ENCODE data around the gene ATG4B. TPM values are rescaled to one million over a fixed set of nuclear protein-coding genes. Genes with fewer than 3 reads are reported as not detected.

ATG4B gene
- total and polyA plus RNA-seq, 9 of the 15 experiments (the other 6 are each of a cell fraction or from before 2014, with no cell fraction given): 5.9 to 58.8 (median 35.6) TPM

DNA sequence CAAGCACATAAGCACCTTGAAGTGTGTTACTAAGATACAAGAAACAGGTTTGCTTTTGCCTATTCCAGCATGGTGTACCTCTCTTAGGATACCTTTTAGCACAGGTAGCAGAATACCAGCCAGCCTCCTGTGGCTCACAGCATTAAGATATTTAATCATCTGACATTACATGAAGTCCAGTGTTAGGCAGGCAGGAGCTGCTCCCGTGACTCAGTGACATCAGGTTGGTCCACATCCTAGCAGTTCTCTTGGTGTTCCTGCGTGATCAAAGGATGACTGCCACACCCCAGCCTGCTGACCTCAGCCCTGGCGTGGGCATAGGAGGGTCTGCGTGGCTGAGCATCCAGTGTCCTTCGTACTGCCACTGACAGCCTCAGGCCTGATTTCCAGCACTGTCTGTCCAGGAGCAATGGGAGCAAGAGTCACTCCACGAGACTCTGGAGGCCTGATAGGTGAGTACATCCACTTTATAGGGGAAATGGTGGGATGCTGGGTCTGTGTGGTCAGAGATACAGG lies 52.8 kb downstream of the ATG4B start (continued):
- no peak for TF ChIP-seq HMG20B (CRISPR knock-in tag; IDR thresholded peaks at IDR 0.05)

DNA sequence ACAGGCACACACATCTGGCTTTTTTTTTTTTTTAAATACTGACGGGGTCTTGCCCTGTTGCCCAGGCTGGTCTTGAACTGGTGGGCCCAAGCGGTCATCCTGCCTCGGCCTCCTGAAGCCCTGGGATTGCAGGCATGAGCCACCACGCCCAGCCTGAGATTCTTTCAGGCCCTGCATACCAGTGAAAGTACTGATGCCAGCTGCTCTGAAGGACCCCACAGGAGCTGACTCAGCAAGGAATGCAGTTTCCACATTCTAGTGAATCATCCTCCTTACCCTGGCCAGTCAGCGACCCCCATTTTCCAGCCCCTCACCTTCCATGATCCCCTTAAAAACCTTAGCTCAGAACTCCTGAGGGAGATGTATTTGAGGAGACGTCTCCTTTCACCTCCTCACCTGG lies 55.0 kb downstream of the ATG4B start:
- TF ChIP-seq C11orf30 (IDR thresholded peaks at IDR 0.05; ENCODE audit: low read depth) (0 out of 2 replicates have a peak, but pooled peaks have one; percentile 7), DMBX1 (CRISPR knock-in tag; IDR thresholded peaks at IDR 0.05; ENCODE audit: borderline replicate concordance) (no peak), GABPA (tag; conservative IDR thresholded peaks at IDR 0.05; ENCODE audit: low read depth) (no peak), ZNF316 (IDR thresholded peaks at IDR 0.05) (0 out of 2 replicates have a peak, but pooled peaks have one; percentile 47)
- H3K27me3 ChIP-seq (ENCODE audit: control insufficient read depth in 2 of 2, insufficient read depth in 2 of 2, low read length in 2 of 2): no peaks in the 10 kb centered on the region

More for the DNA sequence above, 55.0 kb downstream of the ATG4B start:
- ATAC-seq (no peak), FAIRE-seq (no peak), DNase-seq (ENCODE audit: extremely low read depth in 1 of 4, low spot score in 3 of 4) (no peak)
- Histone ChIP-seq H3K4me2 (ENCODE audit: insufficient read depth, low read length) (no peak overlapping the region), H4K20me1 (replicated peaks; ENCODE audit: control insufficient read depth, insufficient read depth, low read length) (no peaks in the 10 kb centered on the region), H2AFZ (ENCODE audit: low read depth, low read length) (no peak overlapping the region), H3K9me1 (ENCODE audit: control insufficient read depth, insufficient read depth, low read length) (no peaks in the 10 kb centered on the region), H3K9me3 (replicated peaks; ENCODE audit: control insufficient read depth, insufficient read depth, low read depth, low read length) (no peaks in the 10 kb centered on the region), H3K4me3 (no peak overlapping the region), H3K79me2 (ENCODE audit: control insufficient read depth, insufficient read depth, low read length) (peaks cover 12% of the 10 kb centered on the region), H3K36me3 (ENCODE audit: control insufficient read depth, insufficient read depth, low read length) (peaks cover 26% of the 10 kb centered on the region; the same call in 2 of the 3 replicates), H3K27ac (ENCODE audit: extremely low read depth, low read depth, low read length) (no peak overlapping the region), H3K4me1 (replicated peaks in 1 of 2; ENCODE audit: control insufficient read depth in 2 of 2, insufficient read depth in 2 of 2, low read length in 2 of 2) (no peaks in the 10 kb centered on the region; a peak in 3 of 5 replicates), H3K9ac (ENCODE audit: insufficient read depth in 1 of 2, low read depth in 2 of 2, low read length in 2 of 2) (no peak overlapping the region)
- ChIA-PET POLR2A (interaction anchor here (0.9 to 1.4 kb wide), 2 partner anchors 9 to 13 kb away, joined by 3 to 8 read pairs; partner anchors contain the start of gene ING5), CTCF (ENCODE audit: low intra/inter-chr PET ratio) (no interaction called here)
- WGBS (ENCODE audit: insufficient coverage, low coverage, missing lambda C conversion rate): 88% methylated on average over 3 of the region's 6 CpGs
- no TSS peak for BruUV-seq (replicated peaks)
- in situ Hi-C loops (cut with MboI) (no loop called here), intact Hi-C loops (cut with micrococcal nuclease) (no loop called here)
